Stimulated activated CD4-positive, alpha-beta T cell treated with anti-CD3 and anti-CD28 coated beads, Interleukin-2, amount 100 ng/mL, for 48 hours (primary cell): ENCODE data around the gene ENAM.
"Not testable (repeated sequence)": the region's sequence is repeated elsewhere in the genome, so short reads cannot be mapped to it uniquely, and the experiment has no call there.

Source experiments
- DNase-seq, 2 donors: peaks; one replicate each; pipeline ENCODE4 v3.0.0-alpha.2; 2020

ENAM gene

DNA sequence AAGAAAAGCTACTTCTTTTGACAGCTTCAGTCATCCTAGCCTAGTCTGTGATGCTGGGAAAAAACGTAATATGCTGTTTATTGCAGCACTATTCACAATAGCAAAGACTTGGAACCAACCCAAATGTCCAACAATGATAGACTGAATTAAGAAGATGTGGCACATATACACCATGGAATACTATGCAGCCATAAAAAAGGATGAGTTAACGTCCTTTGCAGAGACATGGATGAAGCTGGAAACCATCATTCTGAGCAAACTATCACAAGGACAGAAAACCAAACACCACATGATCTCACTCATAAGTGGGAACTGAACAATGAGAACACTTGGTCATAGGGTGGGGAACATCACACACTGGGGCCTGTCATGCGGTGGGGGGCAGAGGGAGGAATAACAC, 53.6 kb downstream of the ENAM start:
- DNase-seq, result not testable (repeated sequence)

- DNase-seq, result peak in 1 of 2 donors; percentile 10
Observed at GRCh38 chr4:70687392-70687791, 58.8 kb downstream of the ENAM start.

DNA sequence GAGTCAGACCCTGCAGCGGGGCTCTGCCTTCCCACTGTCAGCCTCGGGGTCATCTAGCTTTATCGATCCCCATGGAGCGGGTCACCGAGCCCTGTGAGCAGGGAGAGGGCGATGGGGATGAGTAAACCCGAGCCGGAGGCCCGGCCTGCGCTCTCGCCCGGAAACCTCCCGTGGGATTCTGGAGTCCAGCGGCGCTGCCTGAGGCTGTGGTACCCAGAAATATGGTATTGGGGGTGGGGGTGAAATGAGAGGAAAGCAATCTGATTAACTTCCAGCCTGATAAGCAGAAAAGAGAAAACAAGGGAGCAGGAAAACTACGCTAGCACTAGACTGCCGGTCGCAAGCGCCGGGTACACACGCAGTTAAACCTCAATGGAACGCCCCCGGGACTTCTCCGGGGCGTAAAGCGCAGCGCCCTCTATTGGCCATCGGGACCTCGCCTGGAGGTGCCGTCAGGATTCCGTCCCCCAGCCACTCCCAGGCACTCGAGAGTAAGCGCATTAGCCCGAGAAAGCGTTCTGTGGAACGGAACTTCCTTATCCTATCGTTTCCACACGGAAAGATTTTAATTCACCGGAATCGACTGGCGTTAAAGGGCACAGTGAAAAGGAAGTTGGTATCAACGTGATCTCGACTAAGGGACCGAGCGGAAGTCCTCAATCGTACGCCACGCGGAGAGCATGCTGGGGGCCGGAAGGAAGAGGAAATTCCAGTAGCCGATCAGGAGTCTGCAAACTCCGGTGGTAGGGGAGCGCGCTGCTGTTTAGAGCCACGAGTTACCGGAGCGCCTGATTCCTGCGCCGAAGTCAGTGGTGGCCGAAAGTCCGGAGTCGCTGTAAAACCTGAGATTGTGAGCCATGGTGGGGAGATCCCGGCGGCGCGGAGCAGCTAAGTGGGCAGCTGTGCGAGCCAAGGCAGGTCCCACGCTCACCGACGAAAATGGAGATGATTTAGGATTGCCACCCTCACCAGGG, 59.6 kb downstream of the ENAM start, which contains the start of gene UTP3:
TSS of gene UTP3 (plus strand) at position 712 of the 974 bp plus-strand sequence. CDS start at position 858, 146 bp downstream.
- peak; percentile 93 for DNase-seq

DNA sequence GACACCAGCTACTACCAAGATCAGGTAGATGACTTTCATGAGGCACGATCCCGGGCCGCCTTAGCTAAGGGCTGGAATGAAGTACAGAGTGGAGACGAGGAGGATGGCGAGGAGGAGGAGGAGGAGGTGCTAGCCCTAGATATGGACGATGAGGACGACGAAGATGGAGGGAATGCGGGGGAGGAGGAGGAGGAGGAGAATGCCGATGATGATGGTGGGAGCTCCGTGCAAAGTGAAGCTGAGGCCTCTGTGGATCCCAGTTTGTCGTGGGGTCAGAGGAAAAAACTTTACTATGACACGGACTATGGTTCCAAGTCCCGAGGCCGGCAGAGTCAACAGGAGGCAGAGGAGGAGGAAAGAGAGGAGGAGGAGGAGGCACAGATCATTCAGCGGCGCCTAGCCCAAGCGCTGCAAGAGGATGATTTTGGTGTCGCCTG, 60.3 kb downstream of the ENAM start:
- DNase-seq, result no peak

DNA sequence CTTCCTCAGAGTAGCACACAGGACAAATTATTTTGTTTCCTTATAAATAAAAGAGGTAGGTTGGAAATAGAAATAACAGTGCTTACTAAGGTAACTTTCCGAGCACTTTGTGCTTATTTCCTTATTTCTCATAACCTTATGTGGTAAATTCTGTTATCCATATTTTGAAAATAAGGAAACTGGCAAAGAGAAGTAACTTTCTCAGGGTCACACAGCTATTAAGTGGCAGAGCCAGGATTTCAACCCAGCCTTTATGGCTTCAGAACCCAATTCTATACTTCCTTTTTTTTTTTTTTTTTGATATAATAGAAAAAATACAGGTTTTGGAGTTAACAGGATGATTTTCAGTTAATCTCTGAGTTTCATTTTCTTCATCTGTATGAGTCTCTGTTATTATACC, 63.1 kb downstream of the ENAM start:
- DNase-seq, result no peak

- not testable (repeated sequence) for DNase-seq
Observed at GRCh38 chr4:70694633-70695032, 66.1 kb downstream of the ENAM start.
